22Rv1 (cell line): ENCODE data around the gene ARRDC2.
"Not testable (repeated sequence)": the region's sequence is repeated elsewhere in the genome, so short reads cannot be mapped to it uniquely, and the experiment has no call there.

Experiments used
- H3K27ac ChIP-seq: fragments of 450-650 bp; 2 replicates; pipeline ENCODE4 v1.5.1; 2017
- CTCF ChIP-seq: fragments of 450-650 bp; IDR thresholded peaks from 2 replicates; pipeline ENCODE4 v1.5.1; 2017; ENCODE audit warnings: mild to moderate bottlenecking
- ZFX ChIP-seq: fragments of 450-650 bp; IDR thresholded peaks from 2 replicates; pipeline ENCODE4 v1.6.1; 2017; ENCODE audit warnings: antibody characterized with exemption, borderline replicate concordance

The ARRDC2 gene

GRCh38 chr19:17977488-17977887 is 30.5 kb upstream of the ARRDC2 start:
- no peak overlapping the region for H3K27ac ChIP-seq
- no peak for TF ChIP-seq CTCF
- TF ChIP-seq ZFX, result no peak

DNA sequence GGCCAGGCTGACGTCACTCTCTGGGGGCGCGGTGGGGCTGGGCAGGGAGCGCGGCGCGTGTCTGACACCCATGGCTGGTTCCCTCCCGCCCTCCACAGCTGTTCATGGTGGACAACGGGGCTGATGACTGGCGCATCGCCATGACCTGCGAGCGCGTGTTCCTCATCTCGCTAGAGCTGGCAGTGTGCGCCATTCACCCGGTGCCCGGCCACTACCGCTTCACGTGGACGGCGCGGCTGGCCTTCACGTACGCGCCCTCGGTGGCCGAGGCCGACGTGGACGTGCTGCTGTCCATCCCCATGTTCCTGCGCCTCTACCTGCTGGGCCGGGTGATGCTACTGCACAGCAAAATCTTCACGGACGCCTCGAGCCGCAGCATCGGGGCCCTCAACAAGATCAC is 26.4 kb upstream of the ARRDC2 start:
- no peak overlapping the region for H3K27ac ChIP-seq
- TF ChIP-seq CTCF (no peak), ZFX (no peak)

DNA sequence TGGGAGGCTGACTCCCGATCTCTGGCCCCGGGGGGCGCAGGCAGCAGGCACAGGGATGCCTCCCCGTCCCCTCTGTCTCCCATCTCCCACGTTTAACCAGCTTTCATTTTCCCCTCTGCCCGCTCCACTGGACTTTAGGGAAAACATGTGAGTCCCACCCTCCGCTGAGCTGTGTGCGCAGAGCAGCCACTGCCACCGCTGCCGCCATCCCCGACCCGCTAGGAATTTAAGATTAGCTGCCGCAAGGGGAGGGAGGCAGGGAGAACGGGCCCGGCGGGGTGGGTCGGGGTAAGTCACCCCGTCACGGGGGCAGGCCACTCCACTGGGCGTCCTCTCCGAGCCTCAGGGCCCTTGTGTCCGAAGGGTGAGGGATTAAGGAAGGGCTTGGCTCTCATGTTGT is 25.5 kb upstream of the ARRDC2 start:
- TF ChIP-seq ZFX (no peak), CTCF (no peak)
- no peak overlapping the region for H3K27ac ChIP-seq

GRCh38 chr19:17985037-17985818 is 22.7 kb upstream of the ARRDC2 start:
- no peak for TF ChIP-seq CTCF
- no peak for TF ChIP-seq ZFX
- H3K27ac ChIP-seq, result peak overlapping the region; percentile 25; the same call in 1 of the 2 replicates

GRCh38 chr19:17986569-17986968 is 21.4 kb upstream of the ARRDC2 start:
- not testable (repeated sequence) for H3K27ac ChIP-seq

DNA sequence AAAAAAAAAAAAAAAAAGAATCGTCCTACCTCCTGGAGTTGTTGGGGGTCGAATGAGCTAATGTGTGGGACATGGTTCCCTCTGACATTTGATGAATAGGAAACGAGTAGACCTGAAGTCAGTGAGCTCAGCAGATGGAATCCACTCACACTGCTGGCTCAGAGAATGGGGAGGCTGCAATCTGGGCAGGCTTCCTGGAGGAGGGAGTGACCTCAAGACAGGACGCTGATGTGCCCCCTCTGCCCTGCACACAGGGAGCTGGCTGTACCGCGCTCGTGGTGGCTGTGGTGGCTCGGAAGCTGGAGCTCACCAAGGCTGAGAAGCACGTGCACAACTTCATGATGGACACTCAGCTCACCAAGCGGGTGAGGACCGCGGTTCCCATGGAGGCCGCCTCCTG is 19.8 kb upstream of the ARRDC2 start:
- TF ChIP-seq CTCF (no peak), ZFX (no peak)

DNA sequence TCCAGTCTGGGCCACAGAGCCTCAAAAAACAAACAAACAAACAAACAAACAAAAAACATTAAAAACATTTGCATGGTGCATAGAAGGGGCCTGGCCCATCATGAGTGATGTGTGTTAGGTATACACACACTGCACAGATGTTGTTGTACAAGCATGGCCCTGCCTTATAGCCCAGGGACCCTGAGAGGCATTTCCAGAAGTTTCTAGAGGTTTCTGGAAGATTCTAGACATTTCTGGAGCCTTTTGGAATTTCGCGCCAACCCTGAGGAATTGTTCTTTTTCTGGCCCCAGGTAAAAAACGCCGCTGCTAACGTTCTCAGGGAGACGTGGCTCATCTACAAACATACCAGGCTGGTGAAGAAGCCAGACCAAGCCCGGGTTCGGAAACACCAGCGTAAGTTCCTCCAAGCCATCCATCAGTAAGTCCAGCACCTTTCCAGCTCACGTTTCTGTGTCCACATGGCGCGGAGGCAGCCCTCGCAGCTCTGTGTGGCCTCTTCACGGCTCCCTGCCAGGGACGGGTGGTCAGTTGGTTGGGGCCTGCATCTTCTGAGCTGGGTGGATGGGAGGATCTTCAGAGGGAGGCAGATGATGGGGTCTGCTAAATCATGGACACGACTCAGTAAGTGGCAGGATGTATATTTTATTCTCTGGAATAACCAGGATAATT is 18.4 kb upstream of the ARRDC2 start:
- TF ChIP-seq ZFX (no peak), CTCF (no peak)
- H3K27ac ChIP-seq, result no peak overlapping the region

More for the DNA sequence above, 19.8 kb upstream of the ARRDC2 start:
- H3K27ac ChIP-seq, result no peak overlapping the region
